HEK293T (cell line): ENCODE results near the gene LMAN2.

Source experiments
- CTCF ChIA-PET: fragments of 350-600 bp; formaldehyde crosslinking; extraction: SDS; loops from one replicate; lab custom pipeline; 2021; ENCODE audit warnings: antibody characterized with exemption, inconsistent platforms; lab: Yijun Ruan, JAX
- POLR2A ChIA-PET: fragments of 350-600 bp; formaldehyde crosslinking; extraction: SDS; loops from one replicate; lab custom pipeline; 2020; ENCODE audit warnings: antibody characterized with exemption, inconsistent platforms; lab: Yijun Ruan, JAX
- DNase-seq: peaks from one replicate; pipeline ENCODE4 v3.0.0; 2012; ENCODE audit warnings: mixed read lengths; ENCODE audit errors: extremely low spot score
- ARNT ChIP-seq: fragments of 450-650 bp; IDR thresholded peaks from 2 replicates; pipeline ENCODE4 v1.6.1; 2017; ENCODE audit warnings: mild to moderate bottlenecking
- BHLHE40 ChIP-seq: fragments of 450-650 bp; IDR thresholded peaks from 2 replicates; pipeline ENCODE4 v1.6.1; 2016; ENCODE audit warnings: mild to moderate bottlenecking, moderate library complexity, borderline replicate concordance
- CTBP1 ChIP-seq: fragments of 450-650 bp; IDR thresholded peaks from 2 replicates; pipeline ENCODE4 v1.6.1; 2016; ENCODE audit warnings: borderline replicate concordance
- ELF4 ChIP-seq: fragments of 450-650 bp; IDR thresholded peaks from 2 replicates; pipeline ENCODE4 v1.6.1; 2017; ENCODE audit warnings: antibody characterized with exemption
- FOXA1 ChIP-seq: fragments of 450-650 bp; IDR thresholded peaks from 2 replicates; pipeline ENCODE4 v1.6.1; 2016; ENCODE audit warnings: mild to moderate bottlenecking
- FOXK2 ChIP-seq: fragments of 450-650 bp; IDR thresholded peaks from 2 replicates; pipeline ENCODE4 v1.6.1; 2016; ENCODE audit warnings: mild to moderate bottlenecking
- FOXM1 ChIP-seq: fragments of 450-650 bp; IDR thresholded peaks from 2 replicates; pipeline ENCODE4 v1.6.1; 2017; ENCODE audit warnings: mild to moderate bottlenecking, borderline replicate concordance
- HDGF ChIP-seq: fragments of 450-650 bp; IDR thresholded peaks from 2 replicates; pipeline ENCODE4 v1.6.1; 2017; ENCODE audit warnings: antibody characterized with exemption, borderline replicate concordance
- L3MBTL2 ChIP-seq: fragments of 450-650 bp; conservative IDR thresholded peaks from 2 replicates; pipeline ENCODE4 v1.6.1; 2016; ENCODE audit warnings: mild to moderate bottlenecking
- LEF1 ChIP-seq: fragments of 450-650 bp; IDR thresholded peaks from 2 replicates; pipeline ENCODE4 v1.6.1; 2017; ENCODE audit warnings: mild to moderate bottlenecking, borderline replicate concordance
- NFRKB ChIP-seq: fragments of 450-650 bp; IDR thresholded peaks from 2 replicates; pipeline ENCODE4 v1.6.1; 2016; ENCODE audit warnings: mild to moderate bottlenecking, moderate library complexity
- PKNOX1 ChIP-seq: fragments of 450-650 bp; IDR thresholded peaks from 2 replicates; pipeline ENCODE4 v1.6.1; 2016
- SP1 ChIP-seq: fragments of 450-650 bp; IDR thresholded peaks from 2 replicates; pipeline ENCODE4 v1.6.1; 2017
- SUZ12 ChIP-seq: fragments of 450-650 bp; IDR thresholded peaks from 2 replicates; pipeline ENCODE4 v1.6.1; 2016; ENCODE audit warnings: mild to moderate bottlenecking
- TARDBP ChIP-seq: fragments of 450-650 bp; IDR thresholded peaks from 2 replicates; pipeline ENCODE4 v1.6.1; 2016
- ZNF384 ChIP-seq: fragments of 450-650 bp; IDR thresholded peaks from 2 replicates; pipeline ENCODE4 v1.6.1; 2016

LMAN2 gene

GRCh38 chr5:177389241-177390169, 38.0 kb upstream of the LMAN2 start:
- no peak for TF ChIP-seq LEF1
- POLR2A ChIA-PET, result interaction anchor here (0.7 to 1.5 kb wide), 7 partner anchors 13 to 66 kb away, joined by 3 to 12 read pairs (median 5); partner anchors contain the start of genes GRK6 and LMAN2
- CTCF ChIA-PET, result interaction anchor here (0.5 to 4.1 kb wide), 15 partner anchors 9 to 127 kb away, joined by 3 to 56 read pairs (median 5); partner anchors contain the start of gene GRK6
- no peak for DNase-seq

GRCh38 chr5:177388521-177389052, 37.1 kb upstream of the LMAN2 start:
- TF ChIP-seq ARNT (no peak), FOXA1 (no peak), TARDBP (no peak), LEF1 (no peak), PKNOX1 (no peak), BHLHE40 (no peak), SUZ12 (no peak), FOXK2 (no peak), ZNF384 (no peak), SP1 (no peak), HDGF (no peak), CTBP1 (no peak), FOXM1 (no peak)
- DNase-seq, result no peak
- ChIA-PET CTCF (interaction anchor here (0.9 to 4.1 kb wide), 10 partner anchors 14 to 79 kb away, joined by 3 to 56 read pairs (median 5); partner anchors contain the start of gene GRK6), POLR2A (interaction anchor here (1.2 to 1.3 kb wide), 3 partner anchors 21 to 38 kb away, joined by 4 to 7 read pairs (median 5); partner anchors contain the start of genes GRK6 and LMAN2)

GRCh38 chr5:177387405-177387804, 35.9 kb upstream of the LMAN2 start:
- CTCF ChIA-PET, result interaction anchor here (0.6 to 2.2 kb wide), 3 partner anchors 15 to 68 kb away, joined by 3 to 6 read pairs (median 3); no protein-coding TSS in a partner anchor
- no peak for TF ChIP-seq FOXK2
- no peak for TF ChIP-seq FOXM1
- no peak for TF ChIP-seq FOXA1
- TF ChIP-seq ELF4, result no peak
- POLR2A ChIA-PET, result no interaction called here
- no peak for DNase-seq

DNA sequence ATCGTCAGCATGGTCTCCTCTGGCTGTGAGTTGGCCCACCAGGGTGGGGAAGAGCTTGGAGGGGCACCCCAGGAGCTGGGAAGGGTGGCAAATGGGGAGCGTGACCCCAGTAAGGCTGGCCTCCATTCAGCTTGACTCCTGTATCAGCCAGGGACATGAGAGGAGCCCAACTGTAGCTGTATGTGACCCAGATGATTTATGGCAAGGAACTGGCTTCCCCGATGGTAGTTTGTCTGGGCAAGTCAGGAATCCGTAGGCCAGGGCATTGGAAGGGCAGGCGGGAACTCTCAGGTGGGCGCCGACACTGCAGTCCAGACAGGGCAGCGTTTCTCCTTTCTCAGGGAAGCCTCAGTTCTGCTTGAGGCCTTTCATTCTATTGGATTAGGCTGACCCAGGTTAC, 35.1 kb upstream of the LMAN2 start:
- ChIA-PET CTCF (interaction anchor here (0.6 to 2.2 kb wide), 2 partner anchors 68 to 119 kb away, joined by 4 to 6 read pairs; no protein-coding TSS in a partner anchor), POLR2A (interaction anchor here (0.9 to 1.0 kb wide), 2 partner anchors 35 to 83 kb away, joined by 3 to 4 read pairs; partner anchors contain the start of genes LMAN2, PRELID1 and RAB24)
- no peak for DNase-seq
- no peak for TF ChIP-seq HDGF
- no peak for TF ChIP-seq LEF1
- no peak for TF ChIP-seq FOXM1
- no peak for TF ChIP-seq NFRKB
- TF ChIP-seq BHLHE40, result no peak
- no peak for TF ChIP-seq FOXA1
- TF ChIP-seq ELF4, result no peak
- TF ChIP-seq ZNF384, result no peak
- no peak for TF ChIP-seq SP1
- no peak for TF ChIP-seq ARNT
- TF ChIP-seq CTBP1, result no peak

GRCh38 chr5:177385720-177386119, 34.3 kb upstream of the LMAN2 start:
- POLR2A ChIA-PET, result no interaction called here
- TF ChIP-seq SP1 (no peak), NFRKB (no peak), L3MBTL2 (no peak), FOXA1 (no peak), PKNOX1 (no peak), SUZ12 (no peak), FOXK2 (no peak), ARNT (no peak), ELF4 (no peak), BHLHE40 (no peak), LEF1 (no peak), HDGF (no peak), FOXM1 (no peak), CTBP1 (no peak), ZNF384 (no peak), TARDBP (no peak)
- CTCF ChIA-PET, result interaction anchor here (2.2 kb wide), 1 partner anchor 69 kb away, joined by 6 read pairs; no protein-coding TSS in a partner anchor
- DNase-seq, result no peak

- no peak for TF ChIP-seq FOXA1
- no peak for TF ChIP-seq SP1
- no peak for TF ChIP-seq SUZ12
- no peak for TF ChIP-seq L3MBTL2
- no peak for TF ChIP-seq HDGF
- TF ChIP-seq ARNT, result no peak
- no peak for TF ChIP-seq NFRKB
- TF ChIP-seq ELF4, result no peak
- TF ChIP-seq CTBP1, result no peak
- TF ChIP-seq PKNOX1, result no peak
- ChIA-PET CTCF (no interaction called here), POLR2A (no interaction called here)
- DNase-seq, result no peak
These were observed 32.7 kb upstream of the LMAN2 start, which contains the start of gene SLC34A1 for GRCh38 chr5:177384134-177384533. Gene SLC34A1 (plus strand): TSS chr5:177384434. CDS start chr5:177385742, 1,308 bp downstream.
